Stimulated activated CD8-positive, alpha-beta memory T cell treated with anti-CD3 and anti-CD28 coated beads, Interleukin-4, amount 100 ng/mL, for 24 hours (primary cell): ENCODE results near the gene TMEM44.
"Not testable (repeated sequence)": the region's sequence is repeated elsewhere in the genome, so short reads cannot be mapped to it uniquely, and the experiment has no call there.

Experiments used
- DNase-seq: peaks from one replicate; pipeline ENCODE4 v3.0.0-alpha.2; 2020; ENCODE audit warnings: low read depth

TMEM44 gene

DNA sequence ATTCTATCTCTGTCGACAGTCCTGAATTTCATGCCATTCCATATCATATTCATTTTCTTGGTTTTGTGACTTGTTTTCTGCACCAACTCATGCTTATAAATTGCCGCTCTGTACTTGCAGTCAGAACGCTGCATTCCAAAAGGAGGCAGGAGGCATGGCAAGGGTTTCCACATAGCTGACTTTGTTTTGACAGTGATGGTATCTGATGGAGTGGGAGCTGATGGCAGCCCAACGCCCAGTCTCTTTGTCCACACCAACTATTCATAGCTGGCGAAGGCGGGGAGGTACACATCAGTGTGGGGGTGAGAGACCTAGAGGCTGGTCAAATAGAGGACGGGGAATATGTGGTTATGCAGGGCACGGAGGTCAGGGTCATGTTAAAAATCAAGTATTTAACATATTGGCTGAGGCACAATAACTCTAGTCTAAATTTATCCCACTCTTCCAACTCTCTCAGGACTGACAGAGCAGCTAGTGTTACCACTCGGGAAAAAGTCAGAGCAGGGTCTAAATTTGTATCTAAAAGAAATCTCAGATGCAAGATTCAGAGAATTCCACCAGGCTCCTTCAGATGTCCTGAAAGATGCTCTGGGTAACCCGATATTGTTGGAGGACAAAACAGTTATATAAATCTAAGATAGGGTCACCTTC is 78.6 kb downstream of the TMEM44 start:
- DNase-seq, result no peak

GRCh38 chr3:194552327-194552949 is 80.8 kb downstream of the TMEM44 start:
- no peak for DNase-seq

GRCh38 chr3:194549853-194550252 is 83.4 kb downstream of the TMEM44 start:
- DNase-seq, result no peak

GRCh38 chr3:194548346-194549321 is 84.6 kb downstream of the TMEM44 start:
- DNase-seq, result no peak

DNA sequence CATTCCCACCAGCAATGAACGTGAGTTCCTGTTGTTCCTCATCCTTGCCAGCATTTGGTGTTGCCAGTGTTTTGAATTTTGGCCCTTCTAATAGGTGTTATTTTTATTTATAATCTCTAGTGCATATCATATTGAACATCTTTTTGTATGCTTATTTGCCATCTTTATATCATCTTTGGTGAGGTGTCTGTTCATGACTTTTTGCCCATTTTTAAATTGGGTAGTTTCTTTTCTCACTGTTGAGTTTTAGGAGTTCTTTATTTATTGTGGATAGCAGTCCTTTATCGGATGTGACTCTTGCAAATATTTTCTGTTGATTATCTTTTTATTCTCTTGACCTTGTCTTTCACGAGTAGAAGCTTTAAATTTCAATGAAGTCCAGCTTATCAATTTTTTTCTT is 86.2 kb downstream of the TMEM44 start:
- DNase-seq, result no peak

GRCh38 chr3:194545538-194545937 is 87.7 kb downstream of the TMEM44 start:
- DNase-seq, result not testable (repeated sequence)

DNA sequence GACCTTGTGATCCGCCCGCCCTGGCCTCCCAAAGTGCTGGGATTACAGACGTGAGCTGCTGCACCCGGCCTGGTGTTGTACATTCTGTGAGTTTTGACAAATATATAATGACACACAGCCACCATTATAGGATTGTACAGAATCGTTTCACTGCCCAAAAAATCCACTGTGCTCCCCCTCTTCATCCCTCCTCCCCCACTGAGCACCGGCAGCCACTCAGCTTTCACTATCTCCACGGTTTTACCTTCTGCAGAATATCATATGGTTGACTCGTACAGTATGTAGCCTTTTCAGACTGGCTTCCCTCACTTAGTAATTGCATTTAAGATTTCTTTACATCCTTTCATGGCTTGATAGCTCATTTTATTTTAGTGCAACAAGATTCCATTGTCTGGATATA is 89.7 kb downstream of the TMEM44 start:
- no peak for DNase-seq

- DNase-seq, result no peak
These were observed 91.7 kb downstream of the TMEM44 start for GRCh38 chr3:194541483-194541882.

DNA sequence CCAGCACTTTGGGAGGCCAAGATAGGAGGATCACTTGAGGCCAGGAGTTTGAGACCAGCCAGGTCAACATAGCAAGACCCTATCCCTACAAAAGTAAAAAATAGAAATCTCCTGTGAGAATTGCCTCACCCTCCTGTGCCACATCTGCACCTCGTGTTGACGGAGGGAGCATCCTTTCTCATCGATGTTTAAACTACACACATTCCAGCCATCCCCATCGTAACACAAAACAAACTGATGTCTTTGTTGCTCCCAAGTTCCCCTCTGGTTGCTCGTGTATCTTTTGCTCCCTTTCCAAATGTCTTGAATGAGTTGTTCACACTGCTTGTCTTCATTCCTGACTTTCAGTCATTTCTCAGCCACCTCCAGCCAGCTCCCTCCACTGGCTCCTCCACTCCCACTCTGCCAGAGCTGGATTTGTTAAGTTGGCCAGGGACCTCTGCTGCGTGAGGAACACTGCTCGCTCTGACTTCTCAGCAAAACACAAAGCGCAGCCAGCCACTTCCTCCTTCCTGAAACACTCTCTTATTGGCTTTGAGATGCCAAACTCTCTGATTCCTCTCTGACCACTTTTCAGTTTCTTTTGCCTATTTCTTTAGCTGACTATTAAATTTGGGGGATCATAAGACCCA is 92.8 kb downstream of the TMEM44 start:
- DNase-seq, result no peak

- no peak for DNase-seq
These were observed 93.7 kb downstream of the TMEM44 start for GRCh38 chr3:194539498-194539897.

DNA sequence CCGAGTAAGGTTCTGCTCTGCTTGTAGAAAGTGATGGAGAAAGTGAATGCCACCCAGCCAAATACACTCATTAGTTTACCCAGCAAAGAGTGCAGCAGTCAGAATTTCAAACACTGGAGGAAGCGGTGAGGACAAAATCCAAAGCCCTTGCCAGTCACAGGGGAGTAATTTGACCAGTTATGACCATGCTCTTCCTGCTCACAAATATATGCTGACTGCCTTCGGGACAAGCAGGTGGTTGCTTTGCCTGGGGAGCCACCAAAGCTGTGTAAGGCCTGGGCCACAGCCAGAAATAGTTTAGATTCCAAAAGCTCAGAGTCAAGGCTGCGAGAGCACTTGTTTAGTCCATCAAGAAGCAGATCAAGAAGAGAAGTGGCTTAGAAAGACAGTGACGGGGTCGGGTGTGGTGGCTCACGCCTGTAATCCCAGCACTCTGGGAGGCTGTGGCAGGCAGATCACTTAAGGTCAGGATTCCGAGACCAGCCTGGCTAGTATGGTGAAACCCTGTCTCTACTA is 95.4 kb downstream of the TMEM44 start:
- DNase-seq, result no peak
